Measurements from ENCODE around the gene BLMH.

GRCh38 chr17:30299000-30299399 lies 7.3 kb upstream of the BLMH start:
- TF ChIP-seq FOXM1 (IDR thresholded peaks at IDR 0.05; ENCODE audit: borderline replicate concordance) (no peak), ZNF384 (IDR thresholded peaks at IDR 0.05) (no peak), ELF4 (IDR thresholded peaks at IDR 0.05) (no peak), ARNT (IDR thresholded peaks at IDR 0.05) (no peak), LEF1 (IDR thresholded peaks at IDR 0.05; ENCODE audit: borderline replicate concordance) (no peak), TARDBP (IDR thresholded peaks at IDR 0.05) (no peak), BHLHE40 (IDR thresholded peaks at IDR 0.05; ENCODE audit: borderline replicate concordance) (no peak), FOXK2 (IDR thresholded peaks at IDR 0.05) (no peak), NFRKB (IDR thresholded peaks at IDR 0.05) (no peak), SUZ12 (IDR thresholded peaks at IDR 0.05) (no peak)
